IPS-18a (cell line): ENCODE results near the gene SLC1A5.
"Not testable (repeated sequence)": the region's sequence is repeated elsewhere in the genome, so short reads cannot be mapped to it uniquely, and the experiment has no call there.

Experiments
- H3K27ac ChIP-seq: one replicate; pipeline ENCODE4 v1.5.1; 2013; ENCODE audit warnings: low read length
- H3K27me3 ChIP-seq: one replicate; pipeline ENCODE4 v1.6.1; 2013; ENCODE audit warnings: mild to moderate bottlenecking, low read length; ENCODE audit not compliant: control insufficient read depth, insufficient read depth
- H3K36me3 ChIP-seq: one replicate; pipeline ENCODE4 v1.6.1; 2013; ENCODE audit warnings: low read depth, low read length; ENCODE audit not compliant: control insufficient read depth
- H3K4me1 ChIP-seq: one replicate; pipeline ENCODE4 v1.6.1; 2013; ENCODE audit warnings: low read depth, low read length; ENCODE audit not compliant: control insufficient read depth
- H3K4me3 ChIP-seq: one replicate; pipeline ENCODE4 v1.5.1; 2013; ENCODE audit warnings: low read length
- H3K9ac ChIP-seq: one replicate; pipeline ENCODE4 v1.6.1; 2013; ENCODE audit warnings: mild to moderate bottlenecking, low read length, moderate library complexity
- H3K9me3 ChIP-seq: one replicate; pipeline ENCODE4 v1.6.1; 2013; ENCODE audit warnings: low read depth, low read length; ENCODE audit not compliant: control insufficient read depth

SLC1A5 gene

DNA sequence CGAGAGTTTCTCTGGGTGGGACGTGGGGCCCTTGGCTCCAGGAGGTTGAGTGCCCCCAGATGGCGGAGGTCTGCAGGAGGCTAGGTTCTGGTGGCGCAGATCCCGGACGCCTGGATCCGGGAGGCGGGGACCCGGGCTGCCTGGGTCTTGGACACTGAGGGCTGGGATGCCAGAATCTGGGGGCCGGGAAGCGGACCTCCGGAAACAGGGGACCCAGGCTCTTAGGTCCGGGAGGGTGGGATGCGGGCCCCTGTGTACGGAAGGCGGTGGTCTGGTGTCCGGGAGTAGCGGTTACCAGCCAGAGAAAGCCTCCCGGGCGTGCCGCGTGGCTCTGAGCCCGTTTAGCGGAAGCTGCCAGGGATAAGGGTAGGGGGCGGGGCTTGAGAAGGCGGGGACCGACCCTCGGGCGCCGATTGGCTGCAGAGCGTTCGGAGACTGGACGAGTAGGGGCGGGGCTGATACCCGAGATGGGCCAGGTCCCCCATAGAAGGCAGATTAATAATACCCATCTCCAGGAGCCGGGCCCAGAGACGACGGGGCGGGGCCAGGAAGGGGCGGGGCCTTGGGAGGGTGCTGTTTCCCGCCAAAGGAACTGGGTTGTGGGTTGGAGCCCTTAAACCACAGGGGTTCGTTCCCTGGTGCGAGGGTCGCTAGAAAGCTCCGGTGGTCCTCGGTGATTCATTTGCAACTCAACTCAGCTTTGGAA is at the start of gene SLC1A5:
Gene SLC1A5, minus strand, starts transcription at position 333 of the 706 bp plus-strand sequence. CDS start 629 bp downstream, outside the sequence.
- H3K4me3 ChIP-seq: peak within 1 kb of the TSS; percentile 85
- peaks cover 12% of the 10 kb centered on the region for H3K4me1 ChIP-seq
- H3K27me3 ChIP-seq: peaks cover 3% of the 10 kb centered on the region
- peak within 1 kb of the TSS; percentile 98 for H3K9ac ChIP-seq
- H3K27ac ChIP-seq: peak within 1 kb of the TSS; percentile 69
- no peaks in the 10 kb centered on the region for H3K9me3 ChIP-seq
- H3K36me3 ChIP-seq: peaks cover 12% of the 10 kb centered on the region

DNA sequence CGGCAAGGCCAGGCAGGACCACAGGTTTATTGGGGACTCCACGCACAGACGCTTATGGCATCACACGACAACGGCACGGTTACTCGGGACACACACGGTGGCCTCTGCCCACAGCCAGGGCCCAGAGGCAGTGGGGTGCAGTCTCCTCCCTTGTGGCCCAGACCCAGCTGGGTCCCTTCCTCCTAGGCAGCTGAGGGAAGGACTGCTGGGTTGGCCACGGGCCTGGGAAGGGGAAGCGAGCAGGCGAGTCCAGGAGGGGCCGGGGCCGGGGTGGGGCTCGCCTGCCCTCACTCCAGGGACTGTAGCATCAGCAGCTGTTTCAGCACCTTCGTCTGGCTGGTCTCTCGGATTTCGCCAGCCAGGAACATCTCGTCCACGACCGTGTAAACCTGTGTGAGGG is 49.8 kb upstream of the SLC1A5 start:
- H3K9me3 ChIP-seq: no peaks in the 10 kb centered on the region
- H3K27ac ChIP-seq: no peak overlapping the region
- H3K9ac ChIP-seq: no peak overlapping the region
- no peaks in the 10 kb centered on the region for H3K27me3 ChIP-seq
- no peak overlapping the region for H3K4me3 ChIP-seq
- H3K36me3 ChIP-seq: peaks cover 19% of the 10 kb centered on the region
- peaks cover 4% of the 10 kb centered on the region for H3K4me1 ChIP-seq

DNA sequence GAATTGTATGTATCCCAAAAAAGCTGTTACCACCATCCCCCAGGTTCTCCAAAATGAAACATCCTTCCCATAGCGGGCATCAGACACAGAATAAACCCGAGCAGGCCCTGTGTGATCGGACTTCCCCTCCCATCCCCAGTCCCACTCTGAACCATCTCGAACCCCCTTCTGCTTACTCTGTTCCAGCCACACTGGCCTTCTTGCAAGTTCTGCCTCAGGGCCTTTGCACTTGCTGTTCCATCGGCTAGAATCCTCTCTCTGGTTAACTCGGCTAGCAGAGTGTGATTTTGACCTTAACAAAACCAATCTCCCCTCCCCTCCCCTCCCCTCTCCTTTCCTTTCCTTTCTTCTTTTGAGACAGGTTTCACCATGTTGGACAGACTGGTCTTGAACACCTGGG is 46.6 kb upstream of the SLC1A5 start:
- H3K36me3 ChIP-seq: peaks cover 14% of the 10 kb centered on the region
- no peak overlapping the region for H3K9ac ChIP-seq
- H3K4me1 ChIP-seq: no peaks in the 10 kb centered on the region
- H3K27me3 ChIP-seq: no peaks in the 10 kb centered on the region
- no peaks in the 10 kb centered on the region for H3K9me3 ChIP-seq
- H3K27ac ChIP-seq: no peak overlapping the region
- no peak overlapping the region for H3K4me3 ChIP-seq

DNA sequence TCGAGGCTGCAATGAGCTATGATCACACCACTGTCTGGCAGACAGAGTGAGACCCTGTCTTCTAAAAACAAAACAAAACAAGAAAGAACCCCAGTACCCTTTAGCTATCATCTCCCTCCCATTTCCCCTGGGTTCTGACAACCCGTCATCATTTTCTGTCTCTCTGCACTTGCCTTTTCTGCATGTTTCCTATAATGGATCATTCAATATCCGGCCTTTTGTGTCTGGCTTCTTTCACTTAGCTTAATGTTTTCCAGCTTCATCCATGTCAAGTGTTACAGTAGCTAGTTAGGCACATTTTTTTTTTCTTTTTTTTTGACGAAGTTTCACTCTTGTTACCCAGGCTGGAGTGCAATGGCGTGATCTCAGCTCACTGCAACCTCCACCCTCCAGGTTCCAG is 45.7 kb upstream of the SLC1A5 start:
- Histone ChIP-seq H3K27ac (no peak overlapping the region), H3K4me1 (no peaks in the 10 kb centered on the region), H3K27me3 (no peaks in the 10 kb centered on the region), H3K4me3 (no peak overlapping the region), H3K36me3 (peaks cover 6% of the 10 kb centered on the region), H3K9me3 (no peaks in the 10 kb centered on the region), H3K9ac (no peak overlapping the region)

GRCh38 chr19:46830864-46831263 is 42.5 kb upstream of the SLC1A5 start:
- Histone ChIP-seq H3K9me3 (no peaks in the 10 kb centered on the region), H3K36me3 (no peaks in the 10 kb centered on the region), H3K4me3 (no peak overlapping the region), H3K27me3 (no peaks in the 10 kb centered on the region), H3K4me1 (no peaks in the 10 kb centered on the region), H3K27ac (no peak overlapping the region), H3K9ac (no peak overlapping the region)

DNA sequence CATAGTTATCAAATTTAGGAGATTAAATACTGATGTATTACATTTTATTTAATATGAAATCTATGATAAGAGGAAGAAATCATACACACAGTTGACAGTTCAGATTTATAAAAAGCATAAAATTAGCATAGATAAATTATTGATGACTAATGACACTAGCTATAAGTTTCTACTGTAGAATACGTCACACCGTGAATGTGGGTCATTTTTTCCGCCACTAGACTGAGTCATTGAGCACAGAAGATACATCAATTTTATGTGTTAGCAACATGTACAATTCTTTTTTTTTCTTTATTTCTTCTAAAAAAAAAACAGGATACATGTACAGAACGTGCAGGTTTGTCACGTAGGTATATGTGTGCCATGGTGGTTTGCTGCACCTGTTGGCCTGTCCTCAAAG is 40.1 kb upstream of the SLC1A5 start:
- H3K36me3 ChIP-seq: no peaks in the 10 kb centered on the region
- no peaks in the 10 kb centered on the region for H3K9me3 ChIP-seq
- no peaks in the 10 kb centered on the region for H3K4me1 ChIP-seq
- H3K4me3 ChIP-seq: no peak overlapping the region
- no peak overlapping the region for H3K27ac ChIP-seq
- H3K9ac ChIP-seq: no peak overlapping the region
- no peaks in the 10 kb centered on the region for H3K27me3 ChIP-seq

DNA sequence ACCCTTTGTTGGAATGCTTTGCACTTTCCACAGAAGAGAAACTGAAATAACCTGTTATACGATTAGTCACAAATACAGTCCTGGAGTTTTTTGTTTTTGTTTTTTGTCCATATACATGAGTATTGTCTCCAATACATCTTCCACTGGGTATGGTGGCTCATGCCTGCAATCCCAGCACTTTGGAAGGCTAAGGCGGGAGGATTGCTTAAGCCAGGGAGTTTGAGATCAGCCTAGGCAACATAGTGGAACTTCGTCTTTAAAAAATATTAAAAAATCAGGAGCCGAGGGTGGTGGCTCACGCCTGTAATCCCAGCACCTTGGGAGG is 37.3 kb upstream of the SLC1A5 start:
- no peak overlapping the region for H3K4me3 ChIP-seq
- no peaks in the 10 kb centered on the region for H3K9me3 ChIP-seq
- H3K4me1 ChIP-seq: no peaks in the 10 kb centered on the region
- no peak overlapping the region for H3K9ac ChIP-seq
- no peak overlapping the region for H3K27ac ChIP-seq
- no peaks in the 10 kb centered on the region for H3K36me3 ChIP-seq
- no peaks in the 10 kb centered on the region for H3K27me3 ChIP-seq

GRCh38 chr19:46824890-46825730 is 36.7 kb upstream of the SLC1A5 start:
- Histone ChIP-seq H3K4me1 (no peaks in the 10 kb centered on the region), H3K27me3 (no peaks in the 10 kb centered on the region), H3K9ac (no peak overlapping the region), H3K4me3 (no peak overlapping the region), H3K9me3 (no peaks in the 10 kb centered on the region), H3K27ac (no peak overlapping the region), H3K36me3 (no peaks in the 10 kb centered on the region)

GRCh38 chr19:46823049-46823448 is 34.7 kb upstream of the SLC1A5 start:
- no peak overlapping the region for H3K27ac ChIP-seq
- no peaks in the 10 kb centered on the region for H3K4me1 ChIP-seq
- no peak overlapping the region for H3K9ac ChIP-seq
- H3K4me3 ChIP-seq: no peak overlapping the region
- no peaks in the 10 kb centered on the region for H3K27me3 ChIP-seq
- H3K36me3 ChIP-seq: no peaks in the 10 kb centered on the region
- no peaks in the 10 kb centered on the region for H3K9me3 ChIP-seq

GRCh38 chr19:46822410-46822787 is 34.0 kb upstream of the SLC1A5 start:
- not testable (repeated sequence) for H3K4me1 ChIP-seq, H3K9ac ChIP-seq, H3K4me3 ChIP-seq, H3K27me3 ChIP-seq, H3K36me3 ChIP-seq, H3K9me3 ChIP-seq, H3K27ac ChIP-seq

DNA sequence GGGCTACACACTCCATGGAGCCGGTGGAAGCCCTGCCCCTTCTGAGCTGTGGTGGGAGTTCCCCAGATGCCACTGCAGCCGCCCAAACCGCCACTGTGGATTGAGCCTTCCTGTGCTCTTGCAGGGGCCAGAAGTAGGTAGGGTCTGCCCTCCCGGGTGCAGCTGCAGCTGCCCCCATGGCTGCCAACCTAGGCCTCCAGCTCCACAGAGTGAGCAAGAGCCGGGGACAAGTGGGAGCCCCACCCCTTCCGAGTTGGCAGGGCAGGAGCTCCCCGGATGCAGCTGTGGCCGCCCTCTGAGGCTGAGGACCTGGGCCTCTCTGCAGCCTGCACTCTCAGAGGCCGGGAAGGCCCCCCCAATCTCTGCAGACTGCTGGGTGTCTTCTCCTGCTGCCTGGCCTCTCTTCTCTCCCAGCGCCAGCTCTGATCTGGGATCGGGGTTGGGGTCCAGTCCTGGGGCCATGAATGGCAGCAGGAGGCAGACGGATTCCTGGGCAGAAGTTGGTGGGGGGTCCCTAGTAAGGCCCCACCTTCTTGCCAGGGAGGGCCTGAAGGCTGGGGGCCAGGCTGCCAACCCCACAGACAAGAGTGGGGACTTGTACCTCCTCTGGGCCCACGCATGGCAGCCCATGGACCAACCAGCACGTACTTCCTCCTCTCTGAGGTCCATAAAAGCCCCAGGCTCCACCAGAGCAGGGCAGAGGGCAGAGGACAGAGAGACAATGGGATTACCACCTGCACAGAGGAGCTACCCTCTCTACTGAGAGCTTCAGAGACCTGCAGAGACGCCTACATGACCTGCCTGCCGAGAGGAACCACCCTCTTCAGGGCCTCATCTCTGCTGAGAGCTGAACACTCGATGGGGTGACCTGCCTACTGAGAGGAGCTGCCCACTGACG is 33.4 kb upstream of the SLC1A5 start:
- Histone ChIP-seq H3K27ac (no peak overlapping the region), H3K9me3 (no peaks in the 10 kb centered on the region), H3K9ac (no peak overlapping the region), H3K27me3 (no peaks in the 10 kb centered on the region), H3K36me3 (no peaks in the 10 kb centered on the region), H3K4me1 (no peaks in the 10 kb centered on the region), H3K4me3 (no peak overlapping the region)
